GM19328 (cell line): ENCODE measurements around the gene SUN1.

Source experiments
- ATAC-seq: cut with Tn5 transposase; IDR thresholded peaks from one replicate; pipeline ENCODE4 v1.9.1; 2021; ENCODE audit warnings: mild to moderate bottlenecking, moderate library complexity; ENCODE audit not compliant: unreplicated experiment

SUN1 gene

DNA sequence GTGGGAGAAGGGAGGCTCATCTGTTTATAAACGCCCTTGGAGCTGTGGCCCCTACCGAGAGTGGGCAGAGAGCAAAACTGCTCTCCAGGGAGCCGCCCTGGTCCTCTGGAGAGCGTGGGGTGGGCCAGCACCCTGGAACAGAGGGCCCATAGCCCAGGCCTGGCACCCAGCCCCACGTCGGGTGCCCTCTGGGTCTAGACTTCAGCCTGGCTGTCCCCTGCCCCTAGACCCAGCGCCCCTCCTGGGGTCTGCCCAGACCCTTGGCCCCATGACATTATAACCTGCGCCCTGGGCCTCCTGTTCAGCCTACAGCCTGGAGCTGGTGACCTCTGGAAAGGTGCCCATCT, 68.7 kb downstream of the SUN1 start:
- ATAC-seq = no peak

DNA sequence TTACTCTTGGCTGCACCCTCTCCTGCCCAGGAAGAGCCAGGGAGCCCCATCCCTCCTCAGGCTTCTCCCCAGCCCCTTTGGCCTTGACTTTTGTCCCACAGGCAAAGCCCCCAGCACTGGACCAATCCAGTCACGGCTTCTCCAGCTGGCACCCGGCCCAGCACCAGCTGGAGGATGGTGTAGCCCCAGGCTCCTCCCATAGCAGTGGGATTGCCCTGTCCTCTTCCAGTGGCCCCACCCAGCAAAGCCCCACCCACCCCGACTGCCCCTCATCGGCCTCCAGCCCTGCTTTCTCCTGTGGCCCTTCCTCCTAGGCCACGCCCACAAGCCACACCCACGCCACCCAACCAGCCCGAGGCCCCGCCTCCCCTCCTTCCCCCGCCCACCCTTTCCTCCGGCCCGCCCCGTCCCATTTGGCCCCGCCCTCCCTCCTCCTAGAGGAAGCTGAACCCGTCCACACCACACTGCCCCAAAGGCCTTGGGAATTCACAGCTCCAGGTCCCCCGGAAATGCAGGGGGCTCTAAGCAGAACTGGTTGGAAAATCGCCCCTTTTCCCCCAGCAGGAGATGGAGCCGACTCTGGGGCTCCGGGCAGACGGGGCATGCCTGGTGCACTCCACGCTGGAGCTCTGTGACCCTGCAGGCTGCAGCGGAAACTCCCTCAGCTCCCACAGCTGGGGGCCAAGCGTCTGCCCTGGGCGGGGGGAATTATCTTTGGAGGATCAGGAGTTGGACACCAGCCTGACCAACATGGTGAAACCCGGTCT, 69.3 kb downstream of the SUN1 start:
- no peak for ATAC-seq

DNA sequence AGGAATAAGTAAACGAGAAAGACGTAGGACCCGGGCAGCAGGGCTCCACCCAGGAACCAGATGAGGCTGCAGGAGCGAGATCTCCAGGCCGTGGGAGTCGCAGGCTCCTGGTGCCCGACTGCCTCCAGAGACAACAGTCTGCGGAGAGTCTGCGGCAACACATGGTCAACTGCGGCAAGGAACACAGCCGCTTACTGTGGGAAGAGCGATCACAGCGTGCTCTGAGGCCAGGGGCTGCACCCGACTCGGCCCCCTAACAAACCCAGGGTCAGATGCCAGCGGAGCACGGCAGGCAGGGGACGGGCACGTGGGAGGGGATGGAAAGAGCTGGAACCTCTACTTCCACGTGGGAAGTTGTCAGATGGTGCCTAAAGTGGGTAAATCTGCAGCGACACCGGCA, 70.7 kb downstream of the SUN1 start:
- ATAC-seq = no peak

DNA sequence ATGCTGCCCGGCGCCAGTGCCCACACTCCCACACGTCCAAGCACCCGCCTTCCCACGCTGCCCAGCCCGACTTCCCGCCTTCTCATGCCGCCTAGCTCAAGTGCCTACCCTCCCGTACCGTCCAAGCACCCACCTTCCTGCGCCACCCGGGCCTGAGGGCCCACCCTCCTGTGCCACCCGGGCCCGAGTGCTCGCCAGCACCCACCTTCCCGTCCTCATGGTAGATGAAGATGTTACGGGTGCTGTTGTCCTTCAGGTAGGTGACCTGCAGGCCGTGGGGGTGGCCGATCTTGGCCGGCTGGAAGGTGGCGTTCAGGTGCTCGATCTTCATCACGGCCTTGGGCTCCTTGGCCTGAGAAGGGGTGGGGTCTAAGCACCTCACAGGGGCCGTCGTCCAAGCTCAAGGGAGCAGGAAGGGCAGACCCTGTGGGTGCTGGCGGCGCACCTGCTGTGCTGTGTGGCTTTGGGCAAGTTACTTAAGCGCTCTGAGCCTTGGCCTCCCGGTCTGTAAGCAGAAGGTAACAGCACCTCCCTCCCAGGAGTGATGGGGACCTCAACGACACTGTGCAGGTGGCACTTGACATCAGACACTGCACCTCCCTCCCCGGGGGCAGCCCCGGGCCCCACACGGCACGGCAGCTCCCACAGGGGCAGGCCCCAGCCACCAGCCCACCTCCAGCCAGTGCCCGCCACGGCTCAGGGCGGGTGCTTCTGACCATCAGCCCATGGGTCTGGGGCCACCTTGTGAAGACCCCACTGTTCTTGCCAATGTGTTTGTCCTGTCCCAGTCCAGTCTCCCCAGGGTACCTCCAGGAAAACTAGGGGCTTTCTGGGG, 71.9 kb downstream of the SUN1 start:
- no peak for ATAC-seq

DNA sequence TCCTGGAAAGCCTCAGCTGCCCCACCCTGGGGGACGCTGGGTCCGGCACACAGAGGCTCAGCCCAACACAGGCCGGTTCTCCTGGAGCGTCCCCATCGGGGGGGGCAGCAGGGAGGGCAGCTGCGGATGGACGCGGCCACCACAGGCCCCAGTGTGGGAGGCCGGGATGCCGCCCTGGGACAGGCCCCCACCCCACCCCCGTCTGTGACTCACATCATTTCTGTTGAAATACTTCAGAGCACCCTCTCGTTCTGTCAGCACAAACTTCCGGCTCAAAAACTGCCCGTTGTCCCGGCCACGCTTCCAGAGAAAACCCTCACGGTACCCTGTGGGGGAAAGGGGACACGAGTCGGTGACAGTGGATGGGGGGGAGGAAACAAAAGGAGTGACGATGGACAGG, 72.6 kb downstream of the SUN1 start:
- no peak for ATAC-seq

DNA sequence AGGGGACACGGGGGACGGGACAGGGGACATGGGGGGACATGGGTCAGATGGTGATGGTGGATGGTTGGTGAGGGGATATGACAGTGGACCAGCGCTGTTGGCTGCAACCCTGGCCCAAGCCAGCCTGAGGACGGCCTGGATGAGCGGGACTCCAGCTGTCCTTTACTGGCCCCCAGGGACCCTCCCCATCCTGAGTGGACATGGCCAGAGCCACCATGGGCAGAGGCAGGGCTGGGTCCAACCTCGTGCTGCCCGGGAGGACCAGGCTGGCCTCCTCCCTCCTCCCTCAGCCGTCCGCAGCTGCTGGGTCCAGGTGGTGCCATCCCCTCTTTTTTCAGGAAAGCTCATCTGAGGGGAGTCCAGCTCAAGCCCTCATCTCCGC, 74.5 kb downstream of the SUN1 start:
- no peak for ATAC-seq

DNA sequence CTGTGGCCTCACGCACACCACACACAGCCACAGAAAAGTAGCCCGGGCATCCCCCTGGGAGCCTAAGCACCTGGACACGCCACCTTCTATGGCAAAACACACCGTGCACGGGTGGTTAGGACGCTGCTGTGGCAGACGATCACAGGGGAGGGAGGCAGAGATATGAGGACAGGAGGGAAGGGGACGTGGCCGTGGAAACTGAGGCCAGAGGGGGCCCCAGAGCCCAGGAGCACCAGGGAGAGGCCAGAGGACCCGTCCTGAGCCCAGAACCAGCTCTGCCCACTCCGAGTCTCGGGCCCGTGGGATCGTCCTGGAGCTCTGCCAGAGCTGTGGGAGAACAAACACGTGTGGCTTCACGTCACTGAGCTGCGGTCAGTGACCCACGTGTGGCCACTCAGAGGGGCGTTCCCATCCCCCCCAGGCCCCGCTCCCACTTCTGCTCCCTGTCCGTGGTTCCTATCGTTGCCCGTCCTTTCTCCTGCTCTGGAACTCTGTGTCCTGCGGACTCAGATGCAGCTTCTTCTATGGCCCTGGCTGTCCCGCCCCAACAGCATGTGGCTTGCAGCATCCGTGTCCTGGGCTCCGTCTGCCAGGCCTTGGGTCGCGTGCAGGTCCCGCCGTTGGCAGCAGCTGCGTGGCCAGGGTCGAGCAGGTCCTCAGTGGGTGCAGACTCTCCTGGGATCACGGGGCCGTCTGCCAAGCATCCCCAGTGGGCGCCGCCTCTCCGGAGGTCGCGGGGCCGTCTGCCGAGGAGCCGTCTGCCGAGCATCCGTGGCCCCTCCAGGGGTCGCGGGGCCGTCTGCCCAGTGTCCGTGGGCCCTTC, 75.1 kb downstream of the SUN1 start:
- no peak for ATAC-seq

DNA sequence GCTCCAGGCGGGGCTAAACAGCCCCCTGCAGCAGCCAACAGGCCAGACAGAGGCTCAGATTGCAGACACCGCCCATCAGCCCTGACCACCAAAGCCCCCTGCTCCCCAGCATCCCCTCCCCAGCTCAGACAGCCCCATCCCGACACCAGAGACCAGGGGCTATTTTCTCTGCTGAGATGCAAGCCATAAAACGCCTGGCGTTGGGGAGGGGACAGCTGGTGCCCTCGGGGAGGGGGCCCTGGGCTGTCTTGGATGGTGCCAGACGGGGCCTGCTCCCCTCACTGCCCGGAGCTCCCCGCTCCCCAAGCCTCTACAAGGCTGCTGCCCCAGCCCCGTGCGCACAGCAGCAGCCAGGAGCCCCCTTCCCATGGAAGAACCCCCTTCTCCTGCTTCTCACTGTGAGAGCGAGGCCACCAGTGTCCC, 75.9 kb downstream of the SUN1 start:
- ATAC-seq = no peak

DNA sequence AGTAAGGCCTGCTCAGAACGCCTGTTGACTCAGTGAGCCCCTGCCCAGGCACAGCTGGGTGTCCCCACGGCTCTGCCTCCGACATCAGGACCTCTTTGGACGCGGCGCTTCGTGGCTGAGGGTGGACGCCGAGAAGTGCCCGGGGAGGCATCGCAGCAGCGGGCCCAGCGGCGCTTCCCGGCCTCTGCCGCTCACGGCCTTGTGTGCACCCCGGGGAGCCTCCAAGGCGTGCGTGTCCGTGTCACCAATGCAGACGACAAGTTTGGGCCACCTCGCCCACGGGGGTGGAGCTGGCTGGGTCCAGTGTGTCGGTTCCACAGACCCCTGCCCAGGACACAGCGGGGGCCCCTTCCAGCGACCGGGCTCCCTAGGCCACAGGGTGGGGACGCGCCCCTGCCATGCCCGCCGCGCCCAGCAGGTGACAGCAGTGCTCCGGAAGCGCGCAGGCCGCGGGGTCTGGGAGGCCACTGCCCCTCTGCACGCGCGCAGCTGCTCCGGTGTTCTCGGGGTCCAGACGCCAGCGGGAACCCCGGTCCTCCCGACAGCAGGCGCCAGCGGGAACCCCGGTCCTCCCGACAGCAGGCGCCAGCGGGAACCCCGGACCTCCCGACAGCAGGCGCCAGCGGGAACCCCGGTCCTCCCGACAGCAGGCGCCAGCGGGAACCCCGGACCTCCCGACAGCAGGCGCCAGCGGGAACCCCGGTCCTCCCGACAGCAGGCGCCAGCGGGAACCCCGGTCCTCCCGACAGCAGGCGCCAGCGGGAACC, 76.5 kb downstream of the SUN1 start:
- ATAC-seq = peak; percentile 72

DNA sequence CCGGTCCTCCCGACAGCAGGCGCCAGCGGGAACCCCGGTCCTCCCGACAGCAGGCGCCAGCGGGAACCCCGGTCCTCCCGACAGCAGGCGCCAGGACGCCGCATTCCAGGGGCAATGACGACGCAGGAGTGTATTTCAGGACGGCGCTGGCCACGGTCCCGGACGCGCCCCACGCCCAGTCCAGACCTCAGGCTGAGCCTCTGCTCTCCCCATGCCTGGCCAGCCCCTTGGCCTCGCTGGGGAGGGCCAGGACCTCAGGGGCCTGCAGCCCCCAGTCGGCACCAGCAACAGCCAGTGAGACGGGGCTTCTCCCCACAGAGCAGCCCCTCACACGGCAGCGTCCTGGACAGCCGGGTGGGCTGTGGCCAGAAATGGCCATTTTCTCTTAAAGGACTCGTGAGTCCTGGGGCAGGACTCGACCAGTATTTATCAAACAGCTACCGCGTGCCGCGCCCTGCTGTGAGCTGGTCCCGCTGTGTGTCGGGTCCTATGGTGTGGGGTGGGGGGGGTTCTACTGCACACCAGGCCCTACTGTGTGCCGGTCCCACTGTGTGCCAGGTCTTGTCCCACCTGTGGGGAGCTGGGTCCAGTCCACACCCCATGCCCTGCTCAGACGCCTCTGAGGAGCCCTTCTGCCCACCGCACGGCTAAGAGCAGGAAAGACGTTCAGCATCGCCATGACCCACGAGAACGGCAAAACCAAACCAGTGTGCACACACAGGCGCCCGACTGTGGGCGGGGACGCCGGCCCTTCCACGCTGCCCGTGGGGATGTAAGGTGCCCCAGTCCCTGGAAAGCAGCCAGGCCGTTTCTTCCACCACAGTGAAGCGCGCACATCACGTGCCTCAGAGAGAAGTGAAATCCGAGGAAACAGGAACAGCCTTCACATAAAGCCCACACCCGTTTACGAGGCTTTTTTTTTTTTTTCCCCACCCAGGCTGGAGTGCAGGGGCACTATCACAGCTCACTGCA, 77.4 kb downstream of the SUN1 start:
- no peak for ATAC-seq

DNA sequence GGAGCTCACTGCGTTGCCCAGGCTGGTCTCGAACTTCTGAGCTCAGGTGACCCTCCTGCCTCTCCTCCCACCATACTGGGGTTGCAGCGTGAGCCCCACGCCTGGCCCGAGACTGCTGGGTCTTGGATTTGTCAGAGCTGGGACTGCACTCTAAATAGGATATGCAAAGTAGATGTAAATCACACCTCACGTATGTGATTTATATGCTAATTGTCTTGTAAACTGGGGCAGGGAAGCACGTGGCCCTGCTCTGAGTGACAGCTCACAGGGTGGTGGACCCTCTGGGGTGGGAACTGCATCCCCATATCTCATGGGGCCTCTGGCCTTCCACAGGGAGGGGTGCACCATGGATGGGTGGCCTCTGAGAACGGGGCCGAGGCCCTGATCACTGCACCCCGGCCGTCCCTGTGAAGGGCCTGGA, 78.2 kb downstream of the SUN1 start:
- ATAC-seq = no peak

DNA sequence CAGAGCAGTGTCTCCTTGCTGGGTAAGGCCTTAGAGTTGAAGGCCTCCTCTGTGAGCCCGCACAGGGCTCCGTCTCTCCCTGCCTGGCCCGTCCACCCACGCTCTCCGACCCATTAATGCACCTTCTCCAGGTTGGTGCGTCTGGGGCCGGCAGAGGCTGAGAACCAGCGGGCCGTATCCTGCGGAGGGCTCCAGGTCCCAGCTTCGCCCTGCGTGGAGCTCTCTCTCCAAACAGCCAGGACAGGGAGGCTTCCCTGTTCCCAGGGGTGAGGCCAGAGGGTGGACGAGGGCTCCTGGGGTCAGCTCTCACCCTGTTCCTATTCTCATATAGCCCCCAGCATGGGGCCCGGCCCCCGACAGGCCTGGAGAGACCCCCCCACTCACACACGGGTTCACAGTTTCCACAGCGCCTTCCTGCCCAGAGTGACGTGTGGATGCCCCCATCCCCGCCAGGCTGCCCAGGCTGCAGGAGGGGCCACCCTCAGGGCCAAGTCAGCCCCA, 78.7 kb downstream of the SUN1 start:
- no peak for ATAC-seq

DNA sequence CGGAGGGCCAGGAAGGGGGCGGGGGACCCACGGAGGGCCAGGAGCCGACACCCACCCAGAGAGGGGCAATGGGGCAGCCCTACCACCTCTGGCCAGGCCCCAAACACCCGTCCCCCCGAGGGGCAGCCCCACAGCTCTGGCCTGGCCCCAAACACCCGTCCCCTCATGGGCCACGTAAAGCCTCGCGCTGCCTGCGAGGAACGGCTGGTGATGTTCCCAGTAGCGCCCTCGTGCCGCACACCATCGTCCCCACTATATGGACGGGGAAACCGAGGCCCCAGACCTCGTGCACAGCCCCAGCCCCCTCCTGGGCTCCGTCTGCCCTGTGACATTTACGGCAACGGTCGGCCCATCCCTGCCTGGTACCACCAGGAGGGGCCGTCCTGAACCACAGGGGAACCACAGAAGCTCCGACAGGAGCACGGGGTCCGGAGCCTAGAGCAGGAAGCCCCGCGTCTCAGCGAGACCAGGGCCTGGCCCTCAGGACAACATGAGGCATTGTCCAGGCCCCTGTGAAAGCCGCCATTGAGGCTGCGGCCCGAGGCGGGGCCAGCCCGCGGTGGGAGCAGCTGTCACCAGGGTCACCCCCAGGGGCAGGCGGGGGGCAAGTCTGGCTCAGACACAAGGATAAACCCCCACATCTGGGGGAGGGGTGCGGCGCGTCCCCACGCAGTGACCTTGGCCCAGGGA, 79.7 kb downstream of the SUN1 start:
- ATAC-seq = no peak

DNA sequence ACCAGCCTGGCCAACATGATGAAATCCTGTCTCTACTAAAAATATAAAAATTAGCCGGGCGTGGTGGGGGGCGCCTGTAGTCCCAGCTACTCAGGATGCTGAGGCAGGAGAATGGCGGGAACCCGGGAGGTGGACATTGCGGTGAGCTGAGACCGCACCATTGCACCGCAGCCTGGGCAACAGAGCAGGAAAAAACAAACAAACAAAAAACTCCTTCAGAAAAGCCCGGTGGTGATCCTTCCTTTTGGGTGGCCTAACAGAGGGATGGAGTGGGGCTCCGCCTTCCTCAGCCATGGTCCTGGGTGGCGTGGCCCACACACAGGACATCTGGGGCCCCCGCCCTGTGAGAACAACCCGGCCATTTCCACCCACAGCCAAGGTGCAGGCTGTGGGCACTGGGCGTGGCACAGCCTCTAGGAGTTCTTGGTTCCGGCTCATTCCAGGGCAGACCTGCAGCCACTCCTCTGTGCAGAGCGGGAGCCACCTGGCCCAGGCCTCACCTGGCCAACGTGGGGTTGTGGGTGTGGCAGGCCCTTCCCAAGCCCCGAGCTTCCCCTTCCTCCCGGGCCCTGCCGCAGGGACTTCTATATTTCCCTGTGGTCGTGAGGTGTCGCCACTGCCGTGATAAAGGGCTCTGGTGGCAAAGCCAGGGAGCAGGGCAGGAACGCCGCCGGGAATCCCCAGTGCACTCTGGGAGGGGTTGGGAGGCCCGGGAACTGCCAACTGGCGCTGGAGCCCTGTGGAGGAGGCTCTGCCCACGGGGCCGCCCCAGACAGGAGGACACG, 81.7 kb downstream of the SUN1 start:
- ATAC-seq = no peak

DNA sequence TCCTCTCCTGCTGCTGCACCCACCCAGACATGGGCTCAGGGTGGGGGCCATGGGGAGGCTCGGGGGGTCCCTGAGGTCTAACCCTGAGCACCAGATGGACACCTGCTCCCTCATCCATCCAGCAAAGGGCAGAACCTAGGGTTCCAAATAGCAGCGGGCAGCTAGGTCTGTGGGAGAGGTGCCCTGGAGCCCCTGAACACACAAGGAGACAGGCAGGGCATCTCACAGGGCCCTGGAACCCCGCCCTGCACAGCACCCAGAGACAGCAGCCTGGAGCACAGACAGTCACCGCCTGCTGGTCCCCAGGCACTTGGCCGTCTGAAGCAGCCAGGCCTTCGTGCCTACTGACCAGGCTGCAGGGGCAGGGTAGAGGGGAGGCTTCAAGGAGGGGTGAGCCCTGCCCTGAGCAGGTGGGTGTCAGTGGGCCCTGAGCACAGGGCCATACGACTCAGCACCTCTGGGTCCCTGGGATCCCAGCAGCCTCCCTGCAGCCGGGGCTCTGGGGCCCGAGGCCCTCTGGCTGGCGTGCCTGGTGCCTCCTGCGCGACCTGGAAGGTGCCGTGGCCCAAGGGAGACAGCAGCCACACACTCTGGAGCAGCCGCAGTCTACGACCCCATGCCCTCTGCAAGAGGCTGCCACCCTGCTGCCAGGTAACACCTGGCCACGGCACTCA, 82.4 kb downstream of the SUN1 start:
- no peak for ATAC-seq

DNA sequence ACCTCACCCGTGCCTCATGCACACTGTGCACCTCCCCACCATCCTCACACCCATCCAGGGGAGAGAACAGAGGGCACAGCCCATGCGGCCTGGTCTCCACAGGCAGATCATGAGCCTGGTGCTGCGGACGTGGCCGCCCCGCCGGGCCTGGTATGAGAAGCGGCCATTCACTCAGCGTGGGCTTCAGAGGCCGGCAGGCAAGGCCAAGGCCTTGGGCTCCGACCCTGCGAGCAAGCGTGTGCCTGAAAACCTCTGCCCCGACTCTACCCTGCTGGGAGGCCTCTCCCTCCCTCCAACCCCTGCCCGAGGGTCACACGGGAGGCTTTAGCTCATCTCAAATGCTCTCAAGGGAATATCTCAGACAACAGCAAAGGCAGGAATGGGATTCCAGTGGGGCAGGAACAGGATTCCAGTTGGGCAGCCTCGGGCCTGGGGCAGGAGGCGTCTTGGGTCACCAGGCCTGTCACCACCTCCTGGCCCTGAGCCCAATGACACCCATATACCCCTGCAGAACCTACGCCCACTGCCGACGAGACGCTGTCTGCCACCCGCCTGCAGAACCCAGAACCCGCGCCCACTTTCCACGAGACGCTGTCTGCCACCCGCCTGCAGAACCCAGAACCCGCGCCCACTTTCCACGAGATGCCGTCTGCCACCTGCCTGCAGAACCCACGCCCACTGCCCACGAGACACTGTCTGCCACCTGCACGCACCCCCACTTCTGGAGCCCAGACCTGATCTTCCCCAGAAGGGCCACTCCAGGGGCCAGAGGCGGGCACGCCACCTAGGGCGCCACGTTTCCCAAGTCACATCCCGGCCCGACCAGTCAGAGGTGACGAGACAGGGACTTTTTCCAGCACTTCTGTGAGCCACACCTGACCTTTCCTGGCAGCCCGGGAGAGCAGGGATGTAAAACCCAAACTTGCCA, 83.3 kb downstream of the SUN1 start:
- ATAC-seq = no peak
